HEK293 (cell line): ENCODE results near the gene TAC3.
A peak's percentile ranks its signal among the peaks of the same experiment; 100 is the strongest.

Source experiments
- CTCF ChIA-PET: fragments of 350-600 bp; formaldehyde crosslinking; extraction: SDS; loops from one replicate; lab custom pipeline; 2021; ENCODE audit warnings: antibody characterized with exemption; lab: Yijun Ruan, JAX
- POLR2A ChIA-PET: fragments of 300-600 bp; formaldehyde crosslinking; extraction: SDS; loops from one replicate; lab custom pipeline; 2020; ENCODE audit warnings: antibody characterized with exemption, inconsistent platforms; lab: Yijun Ruan, JAX
- H3K27ac ChIP-seq: fragments of 200-500 bp; sonication (Bioruptor generic); 2 replicates; pipeline ENCODE4 v1.5.1; 2014; ENCODE audit warnings: low read depth, low read length, control low read depth, inconsistent platforms; ENCODE audit errors: extremely low read depth
- H3K36me3 ChIP-seq, 2 experiments: fragments of 200-500 bp in 1 of 2; sonication (Bioruptor generic) in 1 of 2; 1 replicate in 1 of 2; 2 replicates in 1 of 2; pipeline ENCODE4 v1.5.1; 2014 to 2017; ENCODE audit warnings: inconsistent platforms in 2 of 2, low read length in 2 of 2; ENCODE audit not compliant: control insufficient read depth in 2 of 2, insufficient read depth in 1 of 2
- H3K4me1 ChIP-seq: fragments of 200-500 bp; sonication (Bioruptor generic); 2 replicates; pipeline ENCODE4 v1.5.1; 2014; ENCODE audit warnings: mild to moderate bottlenecking, low read length, inconsistent platforms; ENCODE audit not compliant: control insufficient read depth, insufficient read depth
- H3K4me3 ChIP-seq: 2 replicates; pipeline ENCODE4 v1.5.1; 2011; ENCODE audit warnings: low read depth, mild to moderate bottlenecking, control low read depth, low read length, moderate library complexity
- H3K9me3 ChIP-seq: fragments of 200-500 bp; sonication (Bioruptor generic); 2 replicates; pipeline ENCODE4 v1.5.1; 2014; ENCODE audit warnings: low read depth, low read length, inconsistent platforms; ENCODE audit not compliant: control insufficient read depth, insufficient read depth
- HOXA7 ChIP-seq: sonication (generic); formaldehyde crosslinking; IDR thresholded peaks from 2 replicates; pipeline ENCODE4 v1.8.1; 2022; ENCODE audit warnings: missing genetic modification reagents, borderline replicate concordance
- KLF1 ChIP-seq: fragments of 450-650 bp; formaldehyde crosslinking; IDR thresholded peaks from 2 replicates; pipeline ENCODE4 v1.5.1; 2016; ENCODE audit warnings: missing biosample characterization, missing genetic modification characterization
- KLF8 ChIP-seq: fragments of 450-650 bp; formaldehyde crosslinking; IDR thresholded peaks from 2 replicates; pipeline ENCODE4 v1.5.1; 2016; ENCODE audit warnings: missing biosample characterization, missing genetic modification characterization
- ZBTB7A ChIP-seq: fragments of 450-650 bp; formaldehyde crosslinking; IDR thresholded peaks from 2 replicates; pipeline ENCODE4 v1.5.1; 2016; ENCODE audit warnings: low read depth, missing biosample characterization, missing genetic modification characterization
- ZEB2 ChIP-seq: fragments of 450-650 bp; formaldehyde crosslinking; IDR thresholded peaks from 2 replicates; pipeline ENCODE4 v1.5.1; 2016; ENCODE audit warnings: missing biosample characterization, missing genetic modification characterization
- ZFHX2 ChIP-seq: fragments of 450-650 bp; formaldehyde crosslinking; conservative IDR thresholded peaks from 2 replicates; pipeline ENCODE4 v1.5.1; 2016; ENCODE audit warnings: missing biosample characterization, missing genetic modification characterization
- ZNF324 ChIP-seq: fragments of 450-650 bp; formaldehyde crosslinking; IDR thresholded peaks from 2 replicates; pipeline ENCODE4 v1.5.1; 2016; ENCODE audit warnings: missing biosample characterization, missing genetic modification characterization
- ZNF341 ChIP-seq: fragments of 450-650 bp; formaldehyde crosslinking; IDR thresholded peaks from 2 replicates; pipeline ENCODE4; 2016; ENCODE audit warnings: low read depth, missing biosample characterization, missing genetic modification characterization
- ZNF416 ChIP-seq: fragments of 450-650 bp; formaldehyde crosslinking; IDR thresholded peaks from 2 replicates; pipeline ENCODE4 v1.5.1; 2016; ENCODE audit warnings: missing biosample characterization, missing genetic modification characterization
- ZNF423 ChIP-seq: fragments of 450-650 bp; formaldehyde crosslinking; IDR thresholded peaks from 2 replicates; pipeline ENCODE4 v1.5.1; 2016; ENCODE audit warnings: missing biosample characterization, missing genetic modification characterization
- ZNF626 ChIP-seq: fragments of 450-650 bp; sonication (Bioruptor Pico); formaldehyde crosslinking; IDR thresholded peaks from 2 replicates; pipeline ENCODE4 v1.5.1; 2018; ENCODE audit warnings: missing biosample characterization, missing genetic modification characterization, inconsistent platforms
- TF ChIP-seq, protein P1 (sequence below): fragments of 450-650 bp; formaldehyde crosslinking; IDR thresholded peaks from 2 replicates; pipeline ENCODE4 v1.5.1; 2016; ENCODE audit warnings: missing biosample characterization, missing genetic modification characterization
- TF ChIP-seq, protein P2 (sequence below): fragments of 450-650 bp; formaldehyde crosslinking; conservative IDR thresholded peaks from 2 replicates; pipeline ENCODE4 v1.5.1; 2016; ENCODE audit warnings: low read depth, missing biosample characterization, missing genetic modification characterization
- TF ChIP-seq, protein P3 (sequence below): fragments of 450-650 bp; formaldehyde crosslinking; conservative IDR thresholded peaks from 2 replicates; pipeline ENCODE4 v1.5.1; 2016; ENCODE audit warnings: low read depth, missing biosample characterization, missing genetic modification characterization

Gene TAC3

DNA sequence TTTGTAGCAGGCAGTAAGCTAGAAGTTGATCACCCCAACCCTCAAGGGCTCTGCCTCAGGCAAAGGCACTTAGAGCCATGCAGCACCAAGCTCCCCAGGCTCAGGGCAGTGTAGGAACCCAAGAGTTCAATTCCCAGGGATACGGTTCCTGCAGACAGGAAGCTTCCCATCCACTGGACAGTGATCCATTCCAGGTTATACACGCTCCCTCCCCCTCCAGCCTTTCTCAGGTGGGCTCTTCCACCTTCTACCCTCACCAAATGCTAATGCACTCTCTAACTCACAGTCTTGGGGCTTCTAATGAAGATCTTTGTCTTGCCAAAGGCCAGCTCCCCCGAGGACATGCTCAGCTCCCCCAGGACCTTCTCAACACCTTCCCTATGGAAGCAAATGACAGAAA, 20.9 kb upstream of the TAC3 start:
- no peak overlapping the region for H3K27ac ChIP-seq
- ChIA-PET CTCF (interaction anchor here (0.7 to 1.6 kb wide), 4 partner anchors 20 to 87 kb away, joined by 3 to 6 read pairs (median 4); no protein-coding TSS in a partner anchor), POLR2A (interaction anchor here (0.6 kb wide), 2 partner anchors 15 to 91 kb away, joined by 3 to 7 read pairs; partner anchors contain the start of gene LRP1)
- no peaks in the 10 kb centered on the region for H3K4me1 ChIP-seq
- H3K36me3 ChIP-seq = no peaks in the 10 kb centered on the region
- H3K4me3 ChIP-seq = no peak overlapping the region
- TF ChIP-seq, protein P1, sequence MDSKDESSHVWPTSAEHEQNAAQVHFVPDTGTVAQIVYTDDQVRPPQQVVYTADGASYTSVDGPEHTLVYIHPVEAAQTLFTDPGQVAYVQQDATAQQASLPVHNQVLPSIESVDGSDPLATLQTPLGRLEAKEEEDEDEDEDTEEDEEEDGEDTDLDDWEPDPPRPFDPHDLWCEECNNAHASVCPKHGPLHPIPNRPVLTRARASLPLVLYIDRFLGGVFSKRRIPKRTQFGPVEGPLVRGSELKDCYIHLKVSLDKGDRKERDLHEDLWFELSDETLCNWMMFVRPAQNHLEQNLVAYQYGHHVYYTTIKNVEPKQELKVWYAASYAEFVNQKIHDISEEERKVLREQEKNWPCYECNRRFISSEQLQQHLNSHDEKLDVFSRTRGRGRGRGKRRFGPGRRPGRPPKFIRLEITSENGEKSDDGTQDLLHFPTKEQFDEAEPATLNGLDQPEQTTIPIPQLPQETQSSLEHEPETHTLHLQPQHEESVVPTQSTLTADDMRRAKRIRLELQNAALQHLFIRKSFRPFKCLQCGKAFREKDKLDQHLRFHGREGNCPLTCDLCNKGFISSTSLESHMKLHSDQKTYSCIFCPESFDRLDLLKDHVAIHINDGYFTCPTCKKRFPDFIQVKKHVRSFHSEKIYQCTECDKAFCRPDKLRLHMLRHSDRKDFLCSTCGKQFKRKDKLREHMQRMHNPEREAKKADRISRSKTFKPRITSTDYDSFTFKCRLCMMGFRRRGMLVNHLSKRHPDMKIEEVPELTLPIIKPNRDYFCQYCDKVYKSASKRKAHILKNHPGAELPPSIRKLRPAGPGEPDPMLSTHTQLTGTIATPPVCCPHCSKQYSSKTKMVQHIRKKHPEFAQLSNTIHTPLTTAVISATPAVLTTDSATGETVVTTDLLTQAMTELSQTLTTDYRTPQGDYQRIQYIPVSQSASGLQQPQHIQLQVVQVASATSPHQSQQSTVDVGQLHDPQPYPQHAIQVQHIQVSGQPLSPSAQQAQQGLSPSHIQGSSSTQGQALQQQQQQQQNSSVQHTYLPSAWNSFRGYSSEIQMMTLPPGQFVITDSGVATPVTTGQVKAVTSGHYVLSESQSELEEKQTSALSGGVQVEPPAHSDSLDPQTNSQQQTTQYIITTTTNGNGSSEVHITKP (tag by site-specific recombination) = peak; percentile 85
- peak; percentile 38; the same call in 1 of the 2 replicates for TF ChIP-seq ZNF341 (tag by site-specific recombination)
- no peak for TF ChIP-seq ZEB2 (tag by site-specific recombination)
- TF ChIP-seq, all 188 proteins: peak for 2
- H3K9me3 ChIP-seq = no peaks in the 10 kb centered on the region

DNA sequence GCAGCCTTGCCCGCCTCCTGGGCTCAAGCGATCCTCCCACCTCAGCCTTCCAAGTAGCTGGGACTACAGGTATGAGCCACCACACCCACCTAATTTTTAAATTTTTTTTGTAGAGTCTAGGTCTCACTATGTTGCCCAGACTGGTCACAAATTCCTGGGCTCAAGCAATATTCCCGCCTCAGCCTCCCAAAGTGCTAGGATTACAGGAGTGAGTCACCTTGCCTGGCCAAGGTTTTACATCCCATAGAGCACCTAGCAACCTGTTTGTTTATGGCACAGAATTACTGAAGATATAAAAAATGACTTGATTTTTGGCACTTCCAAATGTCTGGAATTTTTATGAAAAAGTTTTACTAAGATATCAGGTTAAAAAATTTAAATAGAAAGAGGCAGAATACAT, 17.1 kb upstream of the TAC3 start:
- no peak overlapping the region for H3K4me3 ChIP-seq
- TF ChIP-seq KLF8 (tag by site-specific recombination) = no peak
- TF ChIP-seq ZFHX2 (tag by site-specific recombination) = 0 out of 2 replicates have a peak, but pooled peaks have one; percentile 11
- ChIA-PET CTCF (interaction anchor here (1.6 to 3.6 kb wide), 3 partner anchors 16 to 78 kb away, joined by 5 to 19 read pairs (median 6); partner anchors contain the start of genes MYO1A, STAT6 and ZBTB39), POLR2A (no interaction called here)
- H3K9me3 ChIP-seq = no peaks in the 10 kb centered on the region
- no peaks in the 10 kb centered on the region for H3K36me3 ChIP-seq
- no peak overlapping the region for H3K27ac ChIP-seq
- H3K4me1 ChIP-seq = peaks cover 5% of the 10 kb centered on the region

DNA sequence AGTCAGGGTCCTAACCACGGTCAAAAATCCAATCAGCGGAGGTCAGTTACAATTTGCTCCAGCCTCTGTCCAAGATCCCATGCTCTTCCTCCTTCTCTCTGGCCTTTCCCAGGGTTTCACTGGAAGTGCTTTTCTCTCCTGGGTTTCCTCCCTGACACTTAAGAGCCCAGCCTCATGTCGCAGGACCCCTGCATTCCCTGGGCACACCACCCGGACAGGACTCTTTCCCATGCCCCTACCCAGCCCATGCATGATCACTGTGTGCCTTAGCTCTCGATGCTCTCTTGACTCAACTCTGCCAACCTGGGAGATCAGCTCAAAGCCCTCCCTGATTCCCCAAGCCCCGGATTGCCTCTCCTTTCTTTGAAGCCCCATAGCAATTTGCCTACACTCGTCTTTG, 15.5 kb upstream of the TAC3 start:
- Histone ChIP-seq H3K9me3 (no peaks in the 10 kb centered on the region), H3K4me1 (peaks cover 5% of the 10 kb centered on the region), H3K36me3 (no peaks in the 10 kb centered on the region), H3K4me3 (no peak overlapping the region), H3K27ac (peak overlapping the region; percentile 73; the same call in 1 of the 2 replicates)
- POLR2A ChIA-PET = interaction anchor here (1.1 to 1.7 kb wide), 2 partner anchors 10 to 80 kb away, joined by 3 to 6 read pairs; partner anchors contain the start of gene STAT6
- CTCF ChIA-PET = interaction anchor here (0.6 to 3.6 kb wide), 14 partner anchors 12 to 1013 kb away, joined by 3 to 19 read pairs (median 3); partner anchors contain the start of gene ZBTB39
- no peak for TF ChIP-seq ZNF423 (tag by site-specific recombination)
- TF ChIP-seq KLF1 (tag by site-specific recombination) = no peak
- TF ChIP-seq ZNF416 (tag by site-specific recombination) = 0 out of 2 replicates have a peak, but pooled peaks have one; percentile 36
- TF ChIP-seq ZNF324 = no peak
- TF ChIP-seq ZNF626 (tag by site-specific recombination) = no peak
- TF ChIP-seq, protein P2, sequence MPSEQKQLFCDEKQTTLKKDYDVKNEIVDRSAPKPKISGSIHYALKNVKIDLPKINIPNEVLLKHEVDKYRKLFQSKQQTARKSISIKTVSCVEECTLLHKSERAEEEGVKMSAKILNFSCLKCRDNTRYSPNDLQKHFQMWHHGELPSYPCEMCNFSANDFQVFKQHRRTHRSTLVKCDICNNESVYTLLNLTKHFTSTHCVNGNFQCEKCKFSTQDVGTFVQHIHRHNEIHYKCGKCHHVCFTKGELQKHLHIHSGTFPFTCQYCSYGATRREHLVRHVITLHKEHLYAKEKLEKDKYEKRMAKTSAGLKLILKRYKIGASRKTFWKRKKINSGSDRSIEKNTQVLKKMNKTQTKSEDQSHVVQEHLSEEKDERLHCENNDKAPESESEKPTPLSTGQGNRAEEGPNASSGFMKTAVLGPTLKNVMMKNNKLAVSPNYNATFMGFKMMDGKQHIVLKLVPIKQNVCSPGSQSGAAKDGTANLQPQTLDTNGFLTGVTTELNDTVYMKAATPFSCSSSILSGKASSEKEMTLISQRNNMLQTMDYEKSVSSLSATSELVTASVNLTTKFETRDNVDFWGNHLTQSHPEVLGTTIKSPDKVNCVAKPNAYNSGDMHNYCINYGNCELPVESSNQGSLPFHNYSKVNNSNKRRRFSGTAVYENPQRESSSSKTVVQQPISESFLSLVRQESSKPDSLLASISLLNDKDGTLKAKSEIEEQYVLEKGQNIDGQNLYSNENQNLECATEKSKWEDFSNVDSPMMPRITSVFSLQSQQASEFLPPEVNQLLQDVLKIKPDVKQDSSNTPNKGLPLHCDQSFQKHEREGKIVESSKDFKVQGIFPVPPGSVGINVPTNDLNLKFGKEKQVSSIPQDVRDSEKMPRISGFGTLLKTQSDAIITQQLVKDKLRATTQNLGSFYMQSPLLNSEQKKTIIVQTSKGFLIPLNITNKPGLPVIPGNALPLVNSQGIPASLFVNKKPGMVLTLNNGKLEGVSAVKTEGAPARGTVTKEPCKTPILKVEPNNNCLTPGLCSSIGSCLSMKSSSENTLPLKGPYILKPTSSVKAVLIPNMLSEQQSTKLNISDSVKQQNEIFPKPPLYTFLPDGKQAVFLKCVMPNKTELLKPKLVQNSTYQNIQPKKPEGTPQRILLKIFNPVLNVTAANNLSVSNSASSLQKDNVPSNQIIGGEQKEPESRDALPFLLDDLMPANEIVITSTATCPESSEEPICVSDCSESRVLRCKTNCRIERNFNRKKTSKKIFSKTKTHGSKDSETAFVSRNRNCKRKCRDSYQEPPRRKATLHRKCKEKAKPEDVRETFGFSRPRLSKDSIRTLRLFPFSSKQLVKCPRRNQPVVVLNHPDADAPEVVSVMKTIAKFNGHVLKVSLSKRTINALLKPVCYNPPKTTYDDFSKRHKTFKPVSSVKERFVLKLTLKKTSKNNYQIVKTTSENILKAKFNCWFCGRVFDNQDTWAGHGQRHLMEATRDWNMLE = 0 out of 2 replicates have a peak, but pooled peaks have one; percentile 13
- TF ChIP-seq, protein P3, sequence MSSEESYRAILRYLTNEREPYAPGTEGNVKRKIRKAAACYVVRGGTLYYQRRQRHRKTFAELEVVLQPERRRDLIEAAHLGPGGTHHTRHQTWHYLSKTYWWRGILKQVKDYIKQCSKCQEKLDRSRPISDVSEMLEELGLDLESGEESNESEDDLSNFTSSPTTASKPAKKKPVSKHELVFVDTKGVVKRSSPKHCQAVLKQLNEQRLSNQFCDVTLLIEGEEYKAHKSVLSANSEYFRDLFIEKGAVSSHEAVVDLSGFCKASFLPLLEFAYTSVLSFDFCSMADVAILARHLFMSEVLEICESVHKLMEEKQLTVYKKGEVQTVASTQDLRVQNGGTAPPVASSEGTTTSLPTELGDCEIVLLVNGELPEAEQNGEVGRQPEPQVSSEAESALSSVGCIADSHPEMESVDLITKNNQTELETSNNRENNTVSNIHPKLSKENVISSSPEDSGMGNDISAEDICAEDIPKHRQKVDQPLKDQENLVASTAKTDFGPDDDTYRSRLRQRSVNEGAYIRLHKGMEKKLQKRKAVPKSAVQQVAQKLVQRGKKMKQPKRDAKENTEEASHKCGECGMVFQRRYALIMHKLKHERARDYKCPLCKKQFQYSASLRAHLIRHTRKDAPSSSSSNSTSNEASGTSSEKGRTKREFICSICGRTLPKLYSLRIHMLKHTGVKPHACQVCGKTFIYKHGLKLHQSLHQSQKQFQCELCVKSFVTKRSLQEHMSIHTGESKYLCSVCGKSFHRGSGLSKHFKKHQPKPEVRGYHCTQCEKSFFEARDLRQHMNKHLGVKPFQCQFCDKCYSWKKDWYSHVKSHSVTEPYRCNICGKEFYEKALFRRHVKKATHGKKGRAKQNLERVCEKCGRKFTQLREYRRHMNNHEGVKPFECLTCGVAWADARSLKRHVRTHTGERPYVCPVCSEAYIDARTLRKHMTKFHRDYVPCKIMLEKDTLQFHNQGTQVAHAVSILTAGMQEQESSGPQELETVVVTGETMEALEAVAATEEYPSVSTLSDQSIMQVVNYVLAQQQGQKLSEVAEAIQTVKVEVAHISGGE = no peak
- TF ChIP-seq HOXA7 (CRISPR knock-in tag) = no peak
- no peak for TF ChIP-seq ZBTB7A (tag by site-specific recombination)
